MCF 10A (cell line): ENCODE results near the gene TM9SF2. TPM values are rescaled to one million over a fixed set of nuclear protein-coding genes. Genes with fewer than 3 reads are reported as not detected.

Experiments used
- BruUV-seq: library from RNA; stranded (reverse); fragments of 400-500 nt; replicated peaks from 2 replicates; lab custom pipeline; 2021; lab: Mats Ljungman, UMichigan
- CTCF ChIA-PET: fragments of 300-600 bp; sonication (Branson Sonifier 250); formaldehyde crosslinking; extraction: SDS; loops from one replicate; lab custom pipeline; 2021; ENCODE audit warnings: antibody characterized with exemption, inconsistent platforms; lab: Yijun Ruan, JAX
- POLR2A ChIA-PET: fragments of 300-600, 350-650 bp; sonication (Branson Sonifier 250); formaldehyde crosslinking; extraction: SDS; loops from one replicate; lab custom pipeline; 2020; ENCODE audit warnings: antibody characterized with exemption, inconsistent platforms; lab: Yijun Ruan, JAX
- DNase-seq: peaks from one replicate; pipeline ENCODE4 v3.0.0-alpha.2; 2018; ENCODE audit not compliant: unreplicated experiment
- H3K27ac Mint-ChIP-seq: one replicate; pipeline ENCODE4 v1.8.0; 2022; ENCODE audit warnings: mild to moderate bottlenecking, low read depth, mixed read lengths; ENCODE audit not compliant: unreplicated experiment
- H3K27me3 Mint-ChIP-seq: one replicate; pipeline ENCODE4 v1.8.0; 2022; ENCODE audit warnings: mixed read lengths; ENCODE audit not compliant: insufficient read depth, unreplicated experiment
- H3K36me3 Mint-ChIP-seq: one replicate; pipeline ENCODE4 v1.8.0; 2022; ENCODE audit warnings: mild to moderate bottlenecking, moderate library complexity, mixed read lengths; ENCODE audit not compliant: insufficient read depth, unreplicated experiment
- H3K4me1 Mint-ChIP-seq: one replicate; pipeline ENCODE4 v1.8.0; 2022; ENCODE audit warnings: mixed read lengths; ENCODE audit not compliant: insufficient read depth, unreplicated experiment
- H3K4me3 Mint-ChIP-seq: one replicate; pipeline ENCODE4 v1.8.0; 2022; ENCODE audit warnings: mild to moderate bottlenecking, moderate library complexity, mixed read lengths; ENCODE audit not compliant: unreplicated experiment
- H3K9me3 Mint-ChIP-seq: one replicate; pipeline ENCODE4 v1.8.0; 2022; ENCODE audit warnings: mixed read lengths; ENCODE audit not compliant: unreplicated experiment
- intact Hi-C: fragments of 100-400 bp; cut with micrococcal nuclease; formaldehyde crosslinking; loops from 2 replicates; pipeline ENCODE4 v1.14.1; 2022
- total RNA-seq: library from RNA; stranded (reverse); gene quantifications from 2 replicates; pipeline ENCODE4 v1.2.3, GENCODE V29; 2022
- TF ChIP-seq, protein P1 (sequence below): fragments of 200-600 bp; IDR thresholded peaks from one replicate; pipeline ENCODE4 v1.8.0; 2022; ENCODE audit warnings: antibody characterized with exemption, mild to moderate bottlenecking; ENCODE audit not compliant: unreplicated experiment

Gene TM9SF2
- total RNA-seq, 1 experiment from 2014 or later: 71.1 TPM

DNA sequence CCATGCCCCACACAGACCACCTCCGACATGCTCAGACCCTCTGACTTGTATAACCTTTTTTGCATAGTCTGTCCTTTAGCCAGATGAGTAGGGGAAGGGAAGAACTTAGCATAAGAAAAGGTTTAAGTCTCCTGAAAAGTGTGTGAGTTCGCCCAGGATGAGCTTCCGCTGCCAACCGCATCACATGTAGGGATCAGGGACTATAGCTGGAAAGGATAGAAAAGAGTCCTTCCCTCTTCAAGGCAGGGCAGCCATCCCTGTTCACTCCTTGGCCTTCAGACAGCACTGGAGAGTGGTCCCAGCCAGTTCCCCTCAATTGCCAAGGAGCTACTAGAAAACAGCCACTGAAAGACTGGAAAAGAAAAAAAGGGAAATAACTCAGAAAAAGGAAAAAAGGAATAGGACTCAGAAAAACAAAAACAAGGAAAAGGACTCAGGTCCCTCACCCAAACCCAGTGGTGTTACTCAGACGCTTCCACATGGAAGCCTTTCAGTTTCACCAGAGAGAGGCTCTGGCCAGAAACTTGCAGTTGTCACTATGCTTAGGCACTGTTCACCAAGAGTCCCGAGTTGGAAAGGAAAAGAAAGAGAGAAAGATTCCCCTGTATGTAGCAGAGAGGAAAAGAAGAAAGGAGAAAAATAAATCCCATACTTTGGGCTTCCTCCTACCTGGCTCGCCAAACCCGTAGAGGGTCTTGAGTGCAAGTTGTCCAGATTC, 5.6 kb upstream of the TM9SF2 start:
- no peak overlapping the region for H3K4me3 Mint-ChIP-seq
- no peak for DNase-seq
- H3K27me3 Mint-ChIP-seq: no peaks in the 10 kb centered on the region
- H3K27ac Mint-ChIP-seq: no peak overlapping the region
- ChIA-PET CTCF (interaction anchor here (0.7 to 1.1 kb wide), 3 partner anchors 10 to 58 kb away, joined by 3 to 4 read pairs (median 3); no protein-coding TSS in a partner anchor), POLR2A (interaction anchor here (1.8 kb wide), 1 partner anchor 11 kb away, joined by 5 read pairs; no protein-coding TSS in a partner anchor)
- H3K4me1 Mint-ChIP-seq: peaks cover 26% of the 10 kb centered on the region
- intact Hi-C loops: no loop called here
- H3K36me3 Mint-ChIP-seq: no peaks in the 10 kb centered on the region
- BruUV-seq: no TSS peak
- TF ChIP-seq, protein P1, sequence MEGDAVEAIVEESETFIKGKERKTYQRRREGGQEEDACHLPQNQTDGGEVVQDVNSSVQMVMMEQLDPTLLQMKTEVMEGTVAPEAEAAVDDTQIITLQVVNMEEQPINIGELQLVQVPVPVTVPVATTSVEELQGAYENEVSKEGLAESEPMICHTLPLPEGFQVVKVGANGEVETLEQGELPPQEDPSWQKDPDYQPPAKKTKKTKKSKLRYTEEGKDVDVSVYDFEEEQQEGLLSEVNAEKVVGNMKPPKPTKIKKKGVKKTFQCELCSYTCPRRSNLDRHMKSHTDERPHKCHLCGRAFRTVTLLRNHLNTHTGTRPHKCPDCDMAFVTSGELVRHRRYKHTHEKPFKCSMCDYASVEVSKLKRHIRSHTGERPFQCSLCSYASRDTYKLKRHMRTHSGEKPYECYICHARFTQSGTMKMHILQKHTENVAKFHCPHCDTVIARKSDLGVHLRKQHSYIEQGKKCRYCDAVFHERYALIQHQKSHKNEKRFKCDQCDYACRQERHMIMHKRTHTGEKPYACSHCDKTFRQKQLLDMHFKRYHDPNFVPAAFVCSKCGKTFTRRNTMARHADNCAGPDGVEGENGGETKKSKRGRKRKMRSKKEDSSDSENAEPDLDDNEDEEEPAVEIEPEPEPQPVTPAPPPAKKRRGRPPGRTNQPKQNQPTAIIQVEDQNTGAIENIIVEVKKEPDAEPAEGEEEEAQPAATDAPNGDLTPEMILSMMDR: no peak
- no peaks in the 10 kb centered on the region for H3K9me3 Mint-ChIP-seq

DNA sequence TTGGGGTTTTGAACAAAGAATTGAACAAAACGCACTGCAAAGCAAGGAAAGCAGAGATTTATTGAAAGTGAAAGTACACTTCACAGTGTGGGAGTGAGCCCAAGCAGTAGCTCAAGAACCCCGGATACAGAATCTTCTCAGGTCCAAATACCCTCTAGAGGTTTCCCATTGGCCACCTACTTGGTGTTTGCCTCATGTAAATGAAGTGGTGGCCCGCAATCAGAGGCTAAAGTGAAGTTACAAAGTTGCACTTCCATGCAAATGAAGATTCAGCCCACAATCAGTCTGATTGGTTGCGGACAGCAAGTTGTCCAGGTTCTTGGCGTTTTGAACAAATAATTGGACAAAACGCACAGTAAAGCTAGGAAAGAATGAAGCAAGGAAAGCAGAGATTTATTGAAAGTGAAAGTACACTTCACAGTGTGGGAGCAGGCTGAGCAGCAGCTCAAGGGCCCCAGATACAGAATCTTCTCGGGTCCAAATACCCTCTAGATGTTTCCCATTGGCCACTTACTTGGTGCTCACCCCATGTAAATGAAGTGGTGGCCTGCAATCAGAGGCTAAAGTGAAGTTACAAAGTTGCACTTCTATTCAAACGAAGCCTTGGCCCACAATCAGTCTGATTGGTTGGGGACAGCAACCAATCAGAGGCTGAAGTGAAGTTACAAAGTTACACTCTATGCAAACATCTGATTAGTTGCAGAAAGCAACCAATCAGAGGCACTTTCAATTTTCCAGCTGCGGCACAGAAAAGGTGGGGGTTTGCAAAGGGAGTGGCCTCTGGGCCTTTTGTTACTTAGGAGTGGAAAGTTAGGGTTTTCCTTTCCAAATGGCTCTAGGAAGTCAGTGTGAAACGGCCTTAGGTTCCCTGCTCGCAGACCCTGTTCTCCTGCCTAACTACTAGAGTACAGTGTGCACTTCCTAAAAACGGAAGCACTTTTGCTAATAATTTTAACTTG, 4.8 kb upstream of the TM9SF2 start:
- H3K27me3 Mint-ChIP-seq: no peaks in the 10 kb centered on the region
- CTCF ChIA-PET: interaction anchor here (0.5 to 1.1 kb wide), 6 partner anchors 9 to 320 kb away, joined by 3 to 4 read pairs (median 3); no protein-coding TSS in a partner anchor
- H3K27ac Mint-ChIP-seq: no peak overlapping the region
- POLR2A ChIA-PET: interaction anchor here (0.6 to 1.8 kb wide), 2 partner anchors 12 to 89 kb away, joined by 3 to 5 read pairs; no protein-coding TSS in a partner anchor
- DNase-seq: peak; percentile 56
- no TSS peak for BruUV-seq
- H3K36me3 Mint-ChIP-seq: no peaks in the 10 kb centered on the region
- no peaks in the 10 kb centered on the region for H3K9me3 Mint-ChIP-seq
- TF ChIP-seq, protein P1: no peak
- intact Hi-C loops: no loop called here
- H3K4me3 Mint-ChIP-seq: no peak overlapping the region
- peaks cover 29% of the 10 kb centered on the region for H3K4me1 Mint-ChIP-seq

- ChIA-PET CTCF (interaction anchor here (0.6 to 0.9 kb wide), 2 partner anchors 55 to 175 kb away, joined by 3 read pairs; no protein-coding TSS in a partner anchor), POLR2A (interaction anchor here (0.6 to 5.9 kb wide), 6 partner anchors 9 to 483 kb away, joined by 3 to 42 read pairs (median 3); no protein-coding TSS in a partner anchor)
- Mint-ChIP-seq H3K9me3 (no peaks in the 10 kb centered on the region), H3K27me3 (no peaks in the 10 kb centered on the region), H3K4me1 (peaks cover 29% of the 10 kb centered on the region), H3K36me3 (peaks cover 11% of the 10 kb centered on the region), H3K4me3 (peak overlapping the region; percentile 90), H3K27ac (peak overlapping the region; percentile 87)
- no TSS peak for BruUV-seq
- intact Hi-C loops: no loop called here
- TF ChIP-seq, protein P1: no peak
- DNase-seq: peak; percentile 98
These were observed 2.8 kb upstream of the TM9SF2 start for GRCh38 chr13:99498171-99499161.
